ENCODE results near the gene POM121C.
"Not testable (repeated sequence)": the region's sequence is repeated elsewhere in the genome, so short reads cannot be mapped to it uniquely, and the experiment has no call there.

GRCh38 chr7:75414204-75414603, 71.9 kb downstream of the POM121C start:
- TF ChIP-seq CTCF (conservative IDR thresholded peaks at IDR 0.05); ZFX (IDR thresholded peaks at IDR 0.05): not testable (repeated sequence)
